Osteocyte (in vitro differentiated cells): ENCODE data around the gene SFMBT1. TPM values are rescaled to one million over a fixed set of nuclear protein-coding genes. Genes with fewer than 3 reads are reported as not detected.

Experiments used
- DNase-seq: peaks from one replicate; pipeline ENCODE4 v3.0.0; 2021; ENCODE audit warnings: mixed read lengths; ENCODE audit not compliant: unreplicated experiment; ENCODE audit errors: extremely low spot score
- H3K27ac Mint-ChIP-seq: one replicate; pipeline ENCODE4 v1.8.0; 2021; ENCODE audit warnings: mild to moderate bottlenecking, mixed read lengths; ENCODE audit not compliant: unreplicated experiment
- H3K27me3 Mint-ChIP-seq: one replicate; pipeline ENCODE4 v1.8.0; 2021; ENCODE audit warnings: mixed read lengths; ENCODE audit not compliant: unreplicated experiment
- H3K36me3 Mint-ChIP-seq: one replicate; pipeline ENCODE4 v1.8.0; 2021; ENCODE audit warnings: mixed read lengths; ENCODE audit not compliant: unreplicated experiment
- H3K4me1 Mint-ChIP-seq: one replicate; pipeline ENCODE4 v1.8.0; 2021; ENCODE audit warnings: mixed read lengths; ENCODE audit not compliant: unreplicated experiment
- H3K4me3 Mint-ChIP-seq: one replicate; pipeline ENCODE4 v1.8.0; 2021; ENCODE audit warnings: mild to moderate bottlenecking, moderate library complexity, mixed read lengths; ENCODE audit not compliant: unreplicated experiment
- H3K9me3 Mint-ChIP-seq: one replicate; pipeline ENCODE4 v1.8.0; 2021; ENCODE audit warnings: mixed read lengths; ENCODE audit not compliant: unreplicated experiment
- total RNA-seq: library from RNA; stranded (reverse); gene quantifications from 2 replicates; pipeline ENCODE4 v1.2.1, GENCODE V29; 2021
- TF ChIP-seq, protein P1 (sequence below): fragments of 200-600 bp; sonication (generic); IDR thresholded peaks from 2 replicates; pipeline ENCODE4 v1.5.0; 2021; ENCODE audit warnings: antibody characterized with exemption, mild to moderate bottlenecking, moderate library complexity

The SFMBT1 gene
- total RNA-seq, 1 donor from 2014 or later: 8.0 TPM

DNA sequence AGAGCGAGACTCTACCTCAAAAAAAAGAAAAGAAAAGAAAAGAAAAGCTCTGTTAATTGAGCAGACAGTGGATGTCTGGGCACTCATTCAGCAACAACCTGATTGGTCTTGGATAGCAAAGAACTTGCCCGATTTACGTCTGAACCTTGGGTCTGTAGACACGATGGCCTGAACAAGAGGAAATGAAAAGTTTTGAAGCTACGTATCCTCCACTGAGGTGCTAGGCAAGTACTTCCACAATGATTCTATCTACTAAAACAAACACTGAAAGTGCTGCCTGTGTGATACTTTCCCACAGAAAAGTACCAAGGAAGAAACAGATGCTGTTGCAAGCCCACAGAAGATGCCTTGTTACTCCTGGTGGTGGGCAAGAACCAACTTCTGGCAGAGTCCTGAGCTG is 189.2 kb downstream of the SFMBT1 start:
- no peak overlapping the region for H3K4me3 Mint-ChIP-seq
- peaks cover 8% of the 10 kb centered on the region for H3K36me3 Mint-ChIP-seq
- H3K4me1 Mint-ChIP-seq: no peaks in the 10 kb centered on the region
- no peaks in the 10 kb centered on the region for H3K27me3 Mint-ChIP-seq
- H3K27ac Mint-ChIP-seq: no peak overlapping the region
- no peak for DNase-seq
- no peaks in the 10 kb centered on the region for H3K9me3 Mint-ChIP-seq
- TF ChIP-seq, protein P1, sequence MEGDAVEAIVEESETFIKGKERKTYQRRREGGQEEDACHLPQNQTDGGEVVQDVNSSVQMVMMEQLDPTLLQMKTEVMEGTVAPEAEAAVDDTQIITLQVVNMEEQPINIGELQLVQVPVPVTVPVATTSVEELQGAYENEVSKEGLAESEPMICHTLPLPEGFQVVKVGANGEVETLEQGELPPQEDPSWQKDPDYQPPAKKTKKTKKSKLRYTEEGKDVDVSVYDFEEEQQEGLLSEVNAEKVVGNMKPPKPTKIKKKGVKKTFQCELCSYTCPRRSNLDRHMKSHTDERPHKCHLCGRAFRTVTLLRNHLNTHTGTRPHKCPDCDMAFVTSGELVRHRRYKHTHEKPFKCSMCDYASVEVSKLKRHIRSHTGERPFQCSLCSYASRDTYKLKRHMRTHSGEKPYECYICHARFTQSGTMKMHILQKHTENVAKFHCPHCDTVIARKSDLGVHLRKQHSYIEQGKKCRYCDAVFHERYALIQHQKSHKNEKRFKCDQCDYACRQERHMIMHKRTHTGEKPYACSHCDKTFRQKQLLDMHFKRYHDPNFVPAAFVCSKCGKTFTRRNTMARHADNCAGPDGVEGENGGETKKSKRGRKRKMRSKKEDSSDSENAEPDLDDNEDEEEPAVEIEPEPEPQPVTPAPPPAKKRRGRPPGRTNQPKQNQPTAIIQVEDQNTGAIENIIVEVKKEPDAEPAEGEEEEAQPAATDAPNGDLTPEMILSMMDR: no peak

DNA sequence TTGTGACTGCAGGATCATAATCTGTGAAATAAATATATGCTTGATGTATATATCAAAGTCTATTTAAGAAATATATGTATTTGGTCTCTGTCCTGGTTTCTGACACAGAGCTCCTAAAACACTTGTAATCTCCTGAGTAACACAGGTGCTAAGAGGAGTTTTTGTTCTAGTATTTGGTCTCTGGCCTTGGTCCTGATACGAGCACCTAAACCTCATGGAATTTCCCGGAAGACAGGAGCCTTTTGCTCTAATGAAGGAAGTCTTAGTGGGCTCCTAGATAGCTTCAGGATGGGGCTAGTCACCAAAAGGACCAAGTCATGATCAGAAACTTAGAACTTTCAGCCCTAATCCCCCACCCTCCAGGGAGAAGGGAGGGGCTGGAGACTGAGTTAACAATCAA is 191.9 kb downstream of the SFMBT1 start:
- no peak for DNase-seq
- TF ChIP-seq, protein P1: no peak
- Mint-ChIP-seq H3K27me3 (no peaks in the 10 kb centered on the region), H3K4me1 (no peaks in the 10 kb centered on the region), H3K27ac (no peak overlapping the region), H3K9me3 (no peaks in the 10 kb centered on the region), H3K36me3 (peaks cover 8% of the 10 kb centered on the region), H3K4me3 (no peak overlapping the region)

Other genes starting within 250 kb of the SFMBT1 start
- gene ITIH4, start 215.4 kb downstream of the SFMBT1 start, total RNA-seq: 7.1 and 7.2 TPM in 2 replicates
- 2.0 and 6.2 TPM in 2 replicates for gene MUSTN1, start 211.1 kb downstream of the SFMBT1 start, total RNA-seq
- gene STIMATE, start 148.5 kb downstream of the SFMBT1 start, total RNA-seq: 22.9 and 25.3 TPM in 2 replicates
- gene RFT1, start 84.4 kb upstream of the SFMBT1 start, total RNA-seq: 19.1 and 21.4 TPM in 2 replicates
- 14.9 and 17.1 TPM in 2 replicates for gene PRKCD, start 115.1 kb upstream of the SFMBT1 start, total RNA-seq
- 480 and 494 TPM in 2 replicates for gene TKT, start 209.9 kb upstream of the SFMBT1 start, total RNA-seq